GM12874 (cell line): ENCODE data around the gene TRAF7.
A peak's percentile ranks its signal among the peaks of the same experiment; 100 is the strongest.

ENCODE experiments used
- TF ChIP-seq, protein P1 (sequence below): IDR thresholded peaks from 2 replicates; pipeline ENCODE4 v1.5.1; 2011; ENCODE audit warnings: low read depth, mild to moderate bottlenecking, control low read depth, low read length, moderate library complexity; ENCODE audit not compliant: insufficient read depth

The TRAF7 gene

DNA sequence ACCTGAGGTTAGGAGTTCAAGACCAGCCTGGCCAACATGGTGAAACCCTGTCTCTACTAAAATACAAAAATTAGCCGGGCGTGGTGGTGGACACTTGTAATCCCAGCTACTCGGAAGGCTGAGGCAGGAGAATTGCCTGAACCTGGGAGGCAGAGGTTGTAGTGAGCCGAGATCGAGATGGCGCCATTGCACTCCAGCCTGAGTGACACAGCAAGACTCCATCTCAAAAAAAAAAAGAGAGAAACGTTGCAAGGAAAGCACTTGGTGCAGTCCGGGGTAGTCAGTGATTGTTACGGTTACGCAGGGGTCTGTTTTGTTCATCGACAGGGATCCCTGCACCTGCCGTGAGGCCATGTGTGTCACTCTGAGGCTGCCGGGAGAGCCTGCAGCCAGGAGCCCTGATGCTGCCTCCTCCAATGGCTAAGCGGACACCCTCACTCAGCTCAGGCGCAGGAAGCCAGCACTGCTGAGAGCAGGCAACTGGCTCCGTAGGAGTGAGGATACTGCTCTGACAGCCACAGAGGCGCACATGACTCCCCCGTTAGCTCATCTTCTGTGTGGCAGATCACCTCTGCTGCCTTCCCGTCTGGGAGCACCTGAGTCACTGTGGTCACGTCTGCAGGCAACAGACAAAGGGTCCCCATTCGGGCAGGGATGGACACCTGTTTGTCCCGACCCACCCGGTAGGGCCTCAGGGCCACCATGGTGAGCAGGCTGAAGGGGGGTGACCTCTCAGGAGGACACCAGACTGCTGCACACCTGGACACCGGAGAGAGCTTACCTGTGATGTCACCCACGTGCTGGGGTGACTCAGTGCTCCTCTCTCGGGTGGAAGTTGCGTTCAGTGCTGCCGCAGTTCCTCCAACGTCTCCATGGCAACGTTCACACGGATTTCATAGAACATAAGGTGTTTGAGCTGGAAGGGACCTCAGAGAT is 12.4 kb upstream of the TRAF7 start:
- TF ChIP-seq, protein P1, sequence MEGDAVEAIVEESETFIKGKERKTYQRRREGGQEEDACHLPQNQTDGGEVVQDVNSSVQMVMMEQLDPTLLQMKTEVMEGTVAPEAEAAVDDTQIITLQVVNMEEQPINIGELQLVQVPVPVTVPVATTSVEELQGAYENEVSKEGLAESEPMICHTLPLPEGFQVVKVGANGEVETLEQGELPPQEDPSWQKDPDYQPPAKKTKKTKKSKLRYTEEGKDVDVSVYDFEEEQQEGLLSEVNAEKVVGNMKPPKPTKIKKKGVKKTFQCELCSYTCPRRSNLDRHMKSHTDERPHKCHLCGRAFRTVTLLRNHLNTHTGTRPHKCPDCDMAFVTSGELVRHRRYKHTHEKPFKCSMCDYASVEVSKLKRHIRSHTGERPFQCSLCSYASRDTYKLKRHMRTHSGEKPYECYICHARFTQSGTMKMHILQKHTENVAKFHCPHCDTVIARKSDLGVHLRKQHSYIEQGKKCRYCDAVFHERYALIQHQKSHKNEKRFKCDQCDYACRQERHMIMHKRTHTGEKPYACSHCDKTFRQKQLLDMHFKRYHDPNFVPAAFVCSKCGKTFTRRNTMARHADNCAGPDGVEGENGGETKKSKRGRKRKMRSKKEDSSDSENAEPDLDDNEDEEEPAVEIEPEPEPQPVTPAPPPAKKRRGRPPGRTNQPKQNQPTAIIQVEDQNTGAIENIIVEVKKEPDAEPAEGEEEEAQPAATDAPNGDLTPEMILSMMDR: no peak

DNA sequence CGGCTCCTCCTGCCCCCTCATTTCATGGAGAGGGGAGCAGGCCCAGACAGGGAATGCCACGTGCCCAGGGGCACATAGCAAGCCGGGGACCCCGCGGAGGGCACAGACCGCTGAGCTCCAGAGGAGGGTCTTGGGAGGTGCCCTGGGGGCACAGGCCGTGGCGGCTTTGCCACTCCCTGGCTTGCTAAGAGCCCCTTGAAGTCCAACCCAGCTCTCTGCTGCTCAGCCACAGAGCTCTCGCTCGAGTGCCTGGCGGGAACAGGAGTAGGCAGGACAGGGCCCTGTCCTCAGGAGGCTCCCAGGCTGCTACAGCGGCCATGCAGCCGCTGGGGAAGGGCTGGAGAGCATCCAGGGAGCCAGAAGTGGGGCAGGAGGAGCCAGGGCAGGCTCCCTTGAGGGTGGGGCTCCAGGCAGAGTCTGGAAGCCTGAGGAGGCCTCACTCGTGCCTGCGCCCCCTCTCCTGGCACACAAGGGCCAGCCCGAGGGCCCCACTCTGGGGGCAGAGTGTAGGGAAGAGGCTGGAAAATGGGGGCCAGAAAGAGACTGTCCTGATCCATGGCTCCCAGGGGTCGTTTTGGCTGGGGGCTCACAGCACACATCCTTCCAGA is 11.6 kb upstream of the TRAF7 start:
- TF ChIP-seq, protein P1: no peak

DNA sequence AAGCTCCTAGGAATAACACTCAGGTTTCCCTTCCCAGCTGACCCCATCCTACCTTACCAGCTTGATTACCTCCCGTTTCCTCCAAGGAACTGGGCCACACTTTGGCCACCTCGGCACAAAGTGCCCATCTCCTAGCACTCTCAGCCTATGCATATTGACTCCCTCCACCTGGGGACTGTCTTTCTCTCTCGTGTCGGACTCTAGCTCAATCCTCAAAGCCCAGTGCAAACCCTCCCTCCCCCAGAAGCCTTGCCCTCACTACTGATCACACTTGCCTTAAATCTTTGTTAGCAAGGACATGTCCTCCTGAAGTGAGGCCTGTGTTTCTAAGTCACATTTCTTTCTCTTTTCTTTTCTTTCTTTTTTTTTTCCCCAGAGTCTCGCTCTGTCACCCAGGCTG is 9.7 kb upstream of the TRAF7 start:
- TF ChIP-seq, protein P1: no peak

DNA sequence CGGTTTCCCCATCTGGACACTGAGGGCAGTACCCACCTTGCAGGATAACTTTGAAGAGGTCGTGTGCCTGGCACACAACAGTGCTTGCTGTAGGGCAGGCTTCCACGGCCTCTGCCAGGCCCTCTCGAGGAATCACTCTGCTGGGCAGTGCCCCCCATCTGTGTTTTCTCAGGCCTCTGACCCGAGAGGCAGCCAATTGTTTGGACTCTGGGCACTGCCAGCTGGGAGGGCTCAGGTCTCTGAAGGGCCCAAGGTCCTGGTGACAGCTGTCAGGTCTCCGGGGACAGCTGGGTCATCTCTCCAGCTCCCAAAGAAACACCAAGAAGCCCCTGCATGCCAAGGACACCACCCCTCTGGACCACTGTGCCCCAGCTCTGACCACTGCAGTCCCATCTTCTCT is 8.2 kb upstream of the TRAF7 start:
- TF ChIP-seq, protein P1: no peak

DNA sequence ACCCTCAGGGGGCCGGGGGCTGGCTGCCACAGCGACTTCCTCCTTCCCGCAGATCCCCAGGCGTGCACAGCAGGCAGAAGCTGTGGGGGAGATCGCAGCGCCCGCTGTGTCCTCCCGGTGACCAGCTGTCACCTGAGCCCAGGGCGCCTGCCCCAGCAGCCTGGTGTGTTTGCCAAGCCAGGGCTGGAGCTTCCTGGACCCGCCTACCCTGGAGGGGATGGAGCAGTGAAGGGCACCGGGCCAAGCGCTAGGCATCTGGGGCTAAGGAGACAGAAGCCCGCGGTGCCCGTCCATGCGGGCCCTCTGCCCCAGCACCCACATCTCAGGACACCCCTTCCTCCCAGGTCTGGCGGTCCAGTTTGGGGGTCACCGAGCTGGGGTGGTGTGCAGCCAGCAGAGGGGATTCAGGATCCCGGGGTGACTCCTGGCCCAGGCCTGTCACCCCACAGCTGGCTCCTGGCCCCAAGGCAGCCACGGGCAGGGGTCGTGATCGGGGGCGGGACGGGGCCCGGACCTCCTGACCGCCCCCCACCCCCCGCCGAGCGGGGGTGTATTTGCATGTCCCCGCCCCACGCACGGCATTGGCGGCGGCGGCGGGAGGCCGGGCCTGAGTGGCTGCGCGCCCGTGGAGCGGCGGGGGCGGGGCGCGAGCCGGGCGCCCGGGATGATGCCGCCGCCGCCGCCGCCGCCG is 7.5 kb upstream of the TRAF7 start, which contains the start of gene RAB26:
Gene RAB26, plus strand, starts transcription at position 645 of the 691 bp plus-strand sequence. CDS start 159 bp downstream, outside the sequence.
- TF ChIP-seq, protein P1: no peak

DNA sequence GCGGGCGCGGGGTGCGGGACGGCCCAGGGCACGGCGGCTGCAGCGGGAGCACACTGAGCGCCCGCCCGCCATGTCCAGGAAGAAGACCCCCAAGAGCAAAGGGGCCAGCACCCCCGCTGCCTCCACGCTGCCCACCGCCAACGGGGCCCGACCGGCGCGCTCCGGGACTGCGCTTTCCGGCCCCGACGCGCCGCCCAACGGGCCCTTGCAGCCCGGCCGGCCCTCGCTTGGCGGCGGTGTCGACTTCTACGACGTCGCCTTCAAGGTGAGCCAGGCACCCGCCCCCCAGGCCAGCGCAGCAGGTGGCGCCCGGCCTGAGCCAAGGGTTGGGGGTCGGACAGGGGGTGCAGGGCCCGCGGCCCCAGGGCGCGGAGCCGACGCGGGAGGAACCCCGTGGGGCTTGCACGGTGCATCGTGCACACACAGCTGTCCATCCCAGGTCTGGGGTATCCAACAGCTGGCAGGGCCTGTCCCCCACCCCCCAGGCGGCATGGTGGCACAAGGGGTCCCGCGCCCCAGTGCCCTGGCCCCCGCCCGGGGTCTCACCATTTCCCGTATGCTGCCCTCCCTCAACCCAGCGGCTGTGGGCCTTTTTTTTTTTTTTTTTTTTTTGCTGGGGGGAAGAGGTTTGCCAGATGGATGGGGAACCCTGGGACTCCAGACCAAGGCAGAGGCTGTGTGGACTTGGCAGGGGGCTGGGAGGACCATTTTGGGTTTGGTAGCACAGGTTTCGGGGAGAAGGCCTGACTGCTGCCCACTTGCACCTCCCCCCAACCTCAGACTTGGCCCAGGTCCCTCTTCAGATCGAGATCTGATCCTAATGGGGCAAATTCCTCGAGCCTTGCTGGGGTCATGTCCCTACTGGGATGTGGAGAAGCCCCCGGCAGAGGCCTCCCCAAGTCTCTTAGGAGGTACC is 6.6 kb upstream of the TRAF7 start:
- TF ChIP-seq, protein P1: 0 out of 2 replicates have a peak, but pooled peaks have one; percentile 8
